Fibroblast of lung (primary cell): Measurements from ENCODE around the gene ILF2.

Experiments
- EZH2 ChIP-seq: IDR thresholded peaks from 2 replicates; pipeline ENCODE4 v1.5.1; 2012; ENCODE audit warnings: low read length, control low read depth, mild to moderate bottlenecking; ENCODE audit errors: missing control alignments
- TF ChIP-seq, protein P1 (sequence below), 2 donors: IDR thresholded peaks in 1 of 2; conservative IDR thresholded peaks in 1 of 2; 1 replicate in 1 of 2; 2 replicates in 1 of 2; pipeline ENCODE4 v1.5.1; 2011 to 2012; ENCODE audit warnings: low read length in 2 of 2, control low read depth in 1 of 2, inconsistent platforms in 1 of 2, low read depth in 1 of 2, mild to moderate bottlenecking in 1 of 2

DNA sequence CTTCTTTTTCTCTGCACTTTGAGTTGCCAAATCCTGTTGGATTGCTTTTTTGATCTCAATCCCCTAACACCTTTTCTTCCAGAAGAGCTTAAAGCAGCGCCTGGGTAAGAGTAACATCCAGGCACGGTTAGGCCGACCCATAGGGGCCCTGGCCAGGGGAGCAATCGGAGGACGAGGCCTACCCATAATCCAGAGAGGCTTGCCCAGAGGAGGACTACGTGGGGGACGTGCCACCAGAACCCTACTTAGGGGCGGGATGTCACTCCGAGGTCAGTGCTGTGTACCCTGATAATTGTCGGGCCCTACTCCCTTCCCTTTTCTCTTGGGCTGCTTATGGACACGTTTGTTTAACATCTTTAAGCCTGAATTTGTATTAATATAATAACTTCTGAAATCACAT, 28.6 kb downstream of the ILF2 start:
- TF ChIP-seq, protein P1, sequence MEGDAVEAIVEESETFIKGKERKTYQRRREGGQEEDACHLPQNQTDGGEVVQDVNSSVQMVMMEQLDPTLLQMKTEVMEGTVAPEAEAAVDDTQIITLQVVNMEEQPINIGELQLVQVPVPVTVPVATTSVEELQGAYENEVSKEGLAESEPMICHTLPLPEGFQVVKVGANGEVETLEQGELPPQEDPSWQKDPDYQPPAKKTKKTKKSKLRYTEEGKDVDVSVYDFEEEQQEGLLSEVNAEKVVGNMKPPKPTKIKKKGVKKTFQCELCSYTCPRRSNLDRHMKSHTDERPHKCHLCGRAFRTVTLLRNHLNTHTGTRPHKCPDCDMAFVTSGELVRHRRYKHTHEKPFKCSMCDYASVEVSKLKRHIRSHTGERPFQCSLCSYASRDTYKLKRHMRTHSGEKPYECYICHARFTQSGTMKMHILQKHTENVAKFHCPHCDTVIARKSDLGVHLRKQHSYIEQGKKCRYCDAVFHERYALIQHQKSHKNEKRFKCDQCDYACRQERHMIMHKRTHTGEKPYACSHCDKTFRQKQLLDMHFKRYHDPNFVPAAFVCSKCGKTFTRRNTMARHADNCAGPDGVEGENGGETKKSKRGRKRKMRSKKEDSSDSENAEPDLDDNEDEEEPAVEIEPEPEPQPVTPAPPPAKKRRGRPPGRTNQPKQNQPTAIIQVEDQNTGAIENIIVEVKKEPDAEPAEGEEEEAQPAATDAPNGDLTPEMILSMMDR (conservative IDR thresholded peaks at IDR 0.05 in 1 of 2, IDR thresholded peaks at IDR 0.05 in 1 of 2; ENCODE audit: low read depth in 1 of 2, low read length in 2 of 2): no peak
- no peak for TF ChIP-seq EZH2
